ENCODE measurements around the gene CBX4. TPM values are rescaled to one million over a fixed set of nuclear protein-coding genes. Genes with fewer than 3 reads are reported as not detected.

The CBX4 gene
- total RNA-seq, 1 donor from 2014 or later, result 6.8 TPM

DNA sequence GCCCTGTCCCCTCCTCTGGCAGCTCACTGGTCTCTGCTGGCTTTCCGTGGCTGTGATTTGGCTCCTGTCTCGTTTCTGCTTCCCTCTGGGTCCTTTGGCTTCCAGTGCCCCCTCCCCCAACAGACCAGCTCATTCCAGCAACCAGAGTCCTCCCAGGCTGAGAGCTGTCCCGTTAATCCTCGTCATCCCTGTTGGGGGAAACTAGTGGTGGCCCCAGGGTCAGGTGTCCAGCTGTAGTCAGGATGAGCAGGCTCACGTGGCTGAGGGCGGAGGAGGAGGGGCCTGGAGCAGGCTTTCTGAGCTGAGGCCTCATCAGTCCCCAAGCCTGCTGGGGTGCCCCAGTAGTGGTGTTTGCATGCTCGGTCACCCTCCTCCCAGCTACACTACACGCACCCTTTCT is 10.7 kb upstream of the CBX4 start:
- Mint-ChIP-seq H3K4me1 (ENCODE audit: unreplicated experiment) (no peaks in the 10 kb centered on the region), H3K36me3 (ENCODE audit: low read depth, unreplicated experiment) (no peaks in the 10 kb centered on the region), H3K27me3 (ENCODE audit: unreplicated experiment) (peaks cover 10% of the 10 kb centered on the region), H3K4me3 (ENCODE audit: unreplicated experiment) (no peak overlapping the region), H3K27ac (ENCODE audit: unreplicated experiment) (no peak overlapping the region), H3K9me3 (ENCODE audit: unreplicated experiment) (no peaks in the 10 kb centered on the region)
- no peak for DNase-seq (ENCODE audit: low spot score)
- TF ChIP-seq CTCF (IDR thresholded peaks at IDR 0.05; ENCODE audit: unreplicated experiment), result no peak

GRCh38 chr17:79848370-79848766 is 9.1 kb upstream of the CBX4 start:
- no peaks in the 10 kb centered on the region for H3K36me3 Mint-ChIP-seq (ENCODE audit: low read depth, unreplicated experiment)
- H3K4me1 Mint-ChIP-seq (ENCODE audit: unreplicated experiment), result no peaks in the 10 kb centered on the region
- H3K9me3 Mint-ChIP-seq (ENCODE audit: unreplicated experiment), result no peaks in the 10 kb centered on the region
- no peak for TF ChIP-seq CTCF (IDR thresholded peaks at IDR 0.05; ENCODE audit: unreplicated experiment)
- peaks cover 12% of the 10 kb centered on the region for H3K27me3 Mint-ChIP-seq (ENCODE audit: unreplicated experiment)
- no peak overlapping the region for H3K27ac Mint-ChIP-seq (ENCODE audit: unreplicated experiment)
- H3K4me3 Mint-ChIP-seq (ENCODE audit: unreplicated experiment), result no peak overlapping the region
- no peak for DNase-seq (ENCODE audit: low spot score)

GRCh38 chr17:79847698-79848369 is 8.6 kb upstream of the CBX4 start:
- DNase-seq (ENCODE audit: low spot score), result no peak
- H3K36me3 Mint-ChIP-seq (ENCODE audit: low read depth, unreplicated experiment), result no peaks in the 10 kb centered on the region
- H3K4me3 Mint-ChIP-seq (ENCODE audit: unreplicated experiment), result no peak overlapping the region
- no peaks in the 10 kb centered on the region for H3K4me1 Mint-ChIP-seq (ENCODE audit: unreplicated experiment)
- H3K27ac Mint-ChIP-seq (ENCODE audit: unreplicated experiment), result no peak overlapping the region
- H3K27me3 Mint-ChIP-seq (ENCODE audit: unreplicated experiment), result peaks cover 13% of the 10 kb centered on the region
- TF ChIP-seq CTCF (IDR thresholded peaks at IDR 0.05; ENCODE audit: unreplicated experiment), result no peak
- H3K9me3 Mint-ChIP-seq (ENCODE audit: unreplicated experiment), result no peaks in the 10 kb centered on the region

GRCh38 chr17:79845601-79845949 is 6.3 kb upstream of the CBX4 start:
- Mint-ChIP-seq H3K27ac (ENCODE audit: unreplicated experiment) (no peak overlapping the region), H3K4me3 (ENCODE audit: unreplicated experiment) (no peak overlapping the region), H3K4me1 (ENCODE audit: unreplicated experiment) (no peaks in the 10 kb centered on the region), H3K36me3 (ENCODE audit: low read depth, unreplicated experiment) (no peaks in the 10 kb centered on the region), H3K27me3 (ENCODE audit: unreplicated experiment) (peaks cover 14% of the 10 kb centered on the region), H3K9me3 (ENCODE audit: unreplicated experiment) (no peaks in the 10 kb centered on the region)
- DNase-seq (ENCODE audit: low spot score), result no peak
- no peak for TF ChIP-seq CTCF (IDR thresholded peaks at IDR 0.05; ENCODE audit: unreplicated experiment)

- H3K4me1 Mint-ChIP-seq (ENCODE audit: unreplicated experiment), result no peaks in the 10 kb centered on the region
- no peaks in the 10 kb centered on the region for H3K9me3 Mint-ChIP-seq (ENCODE audit: unreplicated experiment)
- no peaks in the 10 kb centered on the region for H3K36me3 Mint-ChIP-seq (ENCODE audit: low read depth, unreplicated experiment)
- TF ChIP-seq CTCF (IDR thresholded peaks at IDR 0.05; ENCODE audit: unreplicated experiment), result peak; percentile 75
- H3K4me3 Mint-ChIP-seq (ENCODE audit: unreplicated experiment), result no peak overlapping the region
- peak; percentile 66 for DNase-seq (ENCODE audit: low spot score)
- H3K27me3 Mint-ChIP-seq (ENCODE audit: unreplicated experiment), result peaks cover 14% of the 10 kb centered on the region
- no peak overlapping the region for H3K27ac Mint-ChIP-seq (ENCODE audit: unreplicated experiment)
Measured at GRCh38 chr17:79844869-79845600, 5.8 kb upstream of the CBX4 start.

Data from endothelial cell (in vitro differentiated cells).